Endothelial cell of umbilical vein (primary cell): ENCODE measurements around the gene SLC35A5. TPM values are rescaled to one million over a fixed set of nuclear protein-coding genes. Genes with fewer than 3 reads are reported as not detected.
"Not testable (repeated sequence)": the region's sequence is repeated elsewhere in the genome, so short reads cannot be mapped to it uniquely, and the experiment has no call there.

ENCODE experiments used
- BruUV-seq: library from RNA; stranded (reverse); fragments of 400-500 nt; replicated peaks from 2 replicates; lab custom pipeline; 2021; lab: Mats Ljungman, UMichigan
- CTCF ChIA-PET: fragments of 300-600, 350-600 bp; sonication (Branson Sonifier 250); formaldehyde crosslinking; loops from one replicate; lab custom pipeline; 2021; ENCODE audit warnings: antibody characterized with exemption, inconsistent platforms; lab: Charles Lee
- POLR2A ChIA-PET: fragments of 300-600, 350-600 bp; sonication (Branson Sonifier 250); formaldehyde crosslinking; loops from one replicate; lab custom pipeline; 2021; ENCODE audit warnings: antibody characterized with exemption, inconsistent platforms; lab: Charles Lee
- DNase-seq: peaks from one replicate; pipeline ENCODE4 v3.0.0-alpha.2; 2011; ENCODE audit warnings: low read depth, low spot score
- FAIRE-seq: peaks from 2 replicates; lab custom pipeline; 2011; peaks lifted over from hg19 to GRCh38; lab: Jason Lieb, UNC
- H2AFZ ChIP-seq: 2 replicates; pipeline ENCODE4 v1.6.0; 2012; ENCODE audit warnings: low read depth, low read length, control low read depth, inconsistent platforms
- H3K27ac ChIP-seq: 2 replicates; pipeline ENCODE4 v1.5.1; 2011; ENCODE audit warnings: low read depth, mild to moderate bottlenecking, control low read depth, low read length, moderate library complexity; ENCODE audit not compliant: insufficient read depth
- H3K27me3 ChIP-seq, 2 experiments: 2 replicates each; pipeline versions ENCODE4 v1.6.0 to v1.6.1; 2011; ENCODE audit warnings: low read length in 2 of 2, mixed read lengths in 1 of 2; ENCODE audit not compliant: control insufficient read depth in 2 of 2, insufficient read depth in 2 of 2
- H3K36me3 ChIP-seq, 2 experiments: 2 replicates in 1 of 2; 3 replicates in 1 of 2; pipeline ENCODE4 v1.5.1; 2011; ENCODE audit warnings: low read length in 2 of 2, mild to moderate bottlenecking in 1 of 2, moderate library complexity in 1 of 2; ENCODE audit not compliant: control insufficient read depth in 2 of 2, insufficient read depth in 2 of 2; ENCODE audit errors: extremely low read depth in 1 of 2
- H3K4me1 ChIP-seq: 3 replicates; pipeline ENCODE4 v1.5.1; 2011; ENCODE audit warnings: mild to moderate bottlenecking, low read length; ENCODE audit not compliant: control insufficient read depth, insufficient read depth; ENCODE audit errors: extremely low read depth
- H3K4me2 ChIP-seq: 2 replicates; pipeline ENCODE4 v1.6.1; 2011; ENCODE audit warnings: low read length, control low read depth, mixed read lengths; ENCODE audit not compliant: insufficient read depth
- H3K4me3 ChIP-seq, 3 experiments: fragments of 200-600 bp in 1 of 3; sonication (generic), shearing (Covaris generic) in 1 of 3; replicated peaks in 1 of 3; 2 replicates each; pipeline ENCODE4 v1.5.1; 2011 to 2016; ENCODE audit warnings: control low read depth in 3 of 3, low read length in 3 of 3, mild to moderate bottlenecking in 2 of 3, inconsistent platforms in 1 of 3, low read depth in 1 of 3, moderate library complexity in 1 of 3; ENCODE audit not compliant: insufficient read depth in 1 of 3
- H3K79me2 ChIP-seq: 2 replicates; pipeline ENCODE4 v1.6.0; 2012; ENCODE audit warnings: low read length, inconsistent platforms; ENCODE audit not compliant: control insufficient read depth, insufficient read depth
- H3K9ac ChIP-seq: replicated peaks from 2 replicates; pipeline ENCODE3; 2011; ENCODE audit warnings: low read length, control low read depth; ENCODE audit not compliant: insufficient read depth; ENCODE audit errors: extremely low read depth
- H3K9me1 ChIP-seq: replicated peaks from 3 replicates; pipeline ENCODE4 v1.6.0; 2011; ENCODE audit warnings: mild to moderate bottlenecking, low read length; ENCODE audit not compliant: control insufficient read depth, insufficient read depth; ENCODE audit errors: extremely low read depth
- H3K9me3 ChIP-seq: replicated peaks from 2 replicates; pipeline ENCODE4 v1.5.1; 2012; ENCODE audit warnings: low read length, inconsistent platforms; ENCODE audit not compliant: control insufficient read depth, insufficient read depth
- H4K20me1 ChIP-seq: replicated peaks from 2 replicates; pipeline ENCODE3; 2011; ENCODE audit warnings: mild to moderate bottlenecking, low read length; ENCODE audit not compliant: control insufficient read depth, insufficient read depth; ENCODE audit errors: extremely low read depth
- EZH2 ChIP-seq: IDR thresholded peaks from 2 replicates; pipeline ENCODE4 v1.6.1; 2012; ENCODE audit warnings: borderline replicate concordance, low read depth, mild to moderate bottlenecking, moderate library complexity, low read length, inconsistent platforms; ENCODE audit not compliant: severe bottlenecking
- FOS ChIP-seq: IDR thresholded peaks from 2 replicates; pipeline ENCODE4 v1.6.1; 2011; ENCODE audit warnings: mild to moderate bottlenecking, low read length, moderate library complexity, borderline replicate concordance; ENCODE audit not compliant: insufficient read depth
- GATA2 ChIP-seq: IDR thresholded peaks from 2 replicates; pipeline ENCODE4 v1.7.0; 2011; ENCODE audit warnings: low read depth, mild to moderate bottlenecking, moderate library complexity, mixed read lengths, low read length; ENCODE audit not compliant: insufficient read length, insufficient read depth
- JUN ChIP-seq: IDR thresholded peaks from 2 replicates; pipeline ENCODE4 v1.6.1; 2011; ENCODE audit warnings: borderline replicate concordance, low read depth; ENCODE audit not compliant: insufficient read length, insufficient read depth
- MYC ChIP-seq: IDR thresholded peaks from one replicate; pipeline ENCODE4 v1.6.1; 2011; ENCODE audit warnings: mild to moderate bottlenecking, low read depth, low read length
- POLR2A ChIP-seq: IDR thresholded peaks from 2 replicates; pipeline ENCODE4 v1.6.1; 2012; ENCODE audit warnings: low read depth, mild to moderate bottlenecking, control low read depth, low read length
- POLR2AphosphoS5 ChIP-seq: IDR thresholded peaks from 2 replicates; pipeline ENCODE4 v1.6.1; 2012; ENCODE audit warnings: low read depth, mild to moderate bottlenecking, control low read depth, low read length, moderate library complexity; ENCODE audit not compliant: insufficient read depth
- dilution Hi-C: fragments of 300-500 bp; cut with MboI; formaldehyde crosslinking; loops from one replicate; pipeline ENCODE4 v1.15.0; 2019; ENCODE audit warnings: low sequenced_read_pairs; ENCODE audit not compliant: extremely low pct_ligation_motif_present
- intact Hi-C: fragments of 100-400 bp; cut with micrococcal nuclease; formaldehyde crosslinking; loops from one replicate; pipeline ENCODE4 v1.10.0; 2022
- polyA plus RNA-seq, 4 experiments: library from polyadenylated mRNA; depleted of rRNA in 3 of 4; stranded (reverse) in 3 of 4; unstranded in 1 of 4; fragments of >200 nt; gene quantifications; 2 replicates each; pipeline versions ENCODE4 v1.2.1 to v1.2.3, GENCODE V29; 2011 to 2012; ENCODE audit warnings: missing spikeins in 1 of 4
- total RNA-seq: library from RNA; stranded (reverse); gene quantifications from 2 replicates; pipeline ENCODE4 v1.2.3, GENCODE V29; 2021
- TF ChIP-seq, protein P1 (sequence below): IDR thresholded peaks from 2 replicates; pipeline ENCODE4 v1.6.1; 2011; ENCODE audit not compliant: insufficient read depth, insufficient read length
- TF ChIP-seq, protein P2 (sequence below), 2 donors: IDR thresholded peaks; 1 replicate in 1 of 2; 2 replicates in 1 of 2; pipeline ENCODE4 v1.5.1; 2011; ENCODE audit warnings: low read length in 2 of 2, mild to moderate bottlenecking in 2 of 2, moderate library complexity in 2 of 2, control low read depth in 1 of 2, inconsistent platforms in 1 of 2, low read depth in 1 of 2; ENCODE audit not compliant: insufficient read depth in 1 of 2; ENCODE audit errors: extremely low read depth in 1 of 2

Gene SLC35A5
- total and polyA plus RNA-seq, 2 donors (not counting 3 experiments of a cell fraction or from before 2014, with no cell fraction given) = 25.1 to 40.1 TPM

DNA sequence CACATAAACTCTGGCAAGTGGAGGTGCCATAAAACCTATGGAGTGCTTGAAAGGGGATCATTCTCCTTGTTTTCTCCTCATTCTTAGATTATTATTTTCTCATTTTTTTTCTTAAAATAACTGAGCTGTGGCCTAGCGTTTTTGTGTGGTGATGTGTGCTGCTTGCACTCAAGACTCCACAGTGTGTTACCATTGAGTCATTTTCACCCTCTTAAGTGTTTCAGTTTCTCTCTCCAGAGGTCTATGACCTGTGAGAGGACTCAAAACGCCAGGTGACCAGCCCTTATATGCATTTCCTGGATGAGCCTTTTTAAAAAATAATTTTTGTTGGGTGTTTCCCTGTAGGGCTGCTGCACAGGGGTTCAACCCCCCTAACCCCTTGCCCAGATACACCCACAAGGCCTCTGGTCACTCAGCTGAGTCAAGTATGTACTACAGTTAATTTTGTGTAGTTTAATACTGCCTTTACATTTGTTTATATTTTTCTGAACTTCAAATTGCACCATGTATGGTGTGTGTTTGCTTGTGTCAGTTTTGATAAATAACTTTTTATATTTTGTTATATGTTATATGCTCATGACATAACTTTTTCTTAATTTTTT, 47.2 kb upstream of the SLC35A5 start:
- Histone ChIP-seq H3K27ac (no peak overlapping the region), H3K79me2 (no peaks in the 10 kb centered on the region), H3K27me3 (no peaks in the 10 kb centered on the region), H4K20me1 (no peaks in the 10 kb centered on the region), H3K9ac (no peak overlapping the region), H3K9me1 (no peaks in the 10 kb centered on the region), H2AFZ (no peak overlapping the region), H3K4me2 (no peak overlapping the region), H3K36me3 (no peaks in the 10 kb centered on the region), H3K4me3 (no peak overlapping the region), H3K4me1 (no peaks in the 10 kb centered on the region), H3K9me3 (no peaks in the 10 kb centered on the region)
- no TSS peak for BruUV-seq
- ChIA-PET POLR2A (interaction anchor here (0.6 kb wide), 1 partner anchor 200 kb away, joined by 5 read pairs; no protein-coding TSS in a partner anchor), CTCF (interaction anchor here (0.8 to 1.5 kb wide), 3 partner anchors 10 to 221 kb away, joined by 4 read pairs; partner anchors contain the start of gene SLC9C1)
- DNase-seq = no peak
- dilution Hi-C loops = no loop called here
- TF ChIP-seq, protein P1, sequence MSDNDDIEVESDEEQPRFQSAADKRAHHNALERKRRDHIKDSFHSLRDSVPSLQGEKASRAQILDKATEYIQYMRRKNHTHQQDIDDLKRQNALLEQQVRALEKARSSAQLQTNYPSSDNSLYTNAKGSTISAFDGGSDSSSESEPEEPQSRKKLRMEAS = no peak
- no peak for TF ChIP-seq MYC
- TF ChIP-seq EZH2 = no peak
- no peak for TF ChIP-seq POLR2AphosphoS5
- no peak for TF ChIP-seq JUN
- no peak for TF ChIP-seq POLR2A
- no peak for TF ChIP-seq FOS
- TF ChIP-seq, protein P2, sequence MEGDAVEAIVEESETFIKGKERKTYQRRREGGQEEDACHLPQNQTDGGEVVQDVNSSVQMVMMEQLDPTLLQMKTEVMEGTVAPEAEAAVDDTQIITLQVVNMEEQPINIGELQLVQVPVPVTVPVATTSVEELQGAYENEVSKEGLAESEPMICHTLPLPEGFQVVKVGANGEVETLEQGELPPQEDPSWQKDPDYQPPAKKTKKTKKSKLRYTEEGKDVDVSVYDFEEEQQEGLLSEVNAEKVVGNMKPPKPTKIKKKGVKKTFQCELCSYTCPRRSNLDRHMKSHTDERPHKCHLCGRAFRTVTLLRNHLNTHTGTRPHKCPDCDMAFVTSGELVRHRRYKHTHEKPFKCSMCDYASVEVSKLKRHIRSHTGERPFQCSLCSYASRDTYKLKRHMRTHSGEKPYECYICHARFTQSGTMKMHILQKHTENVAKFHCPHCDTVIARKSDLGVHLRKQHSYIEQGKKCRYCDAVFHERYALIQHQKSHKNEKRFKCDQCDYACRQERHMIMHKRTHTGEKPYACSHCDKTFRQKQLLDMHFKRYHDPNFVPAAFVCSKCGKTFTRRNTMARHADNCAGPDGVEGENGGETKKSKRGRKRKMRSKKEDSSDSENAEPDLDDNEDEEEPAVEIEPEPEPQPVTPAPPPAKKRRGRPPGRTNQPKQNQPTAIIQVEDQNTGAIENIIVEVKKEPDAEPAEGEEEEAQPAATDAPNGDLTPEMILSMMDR (IDR thresholded peaks at IDR 0.05; ENCODE audit: extremely low read depth in 1 of 2, insufficient read depth in 1 of 2, low read depth in 1 of 2, low read length in 2 of 2) = no peak
- TF ChIP-seq GATA2 = no peak
- intact Hi-C loops = no loop called here
- FAIRE-seq = no peak

DNA sequence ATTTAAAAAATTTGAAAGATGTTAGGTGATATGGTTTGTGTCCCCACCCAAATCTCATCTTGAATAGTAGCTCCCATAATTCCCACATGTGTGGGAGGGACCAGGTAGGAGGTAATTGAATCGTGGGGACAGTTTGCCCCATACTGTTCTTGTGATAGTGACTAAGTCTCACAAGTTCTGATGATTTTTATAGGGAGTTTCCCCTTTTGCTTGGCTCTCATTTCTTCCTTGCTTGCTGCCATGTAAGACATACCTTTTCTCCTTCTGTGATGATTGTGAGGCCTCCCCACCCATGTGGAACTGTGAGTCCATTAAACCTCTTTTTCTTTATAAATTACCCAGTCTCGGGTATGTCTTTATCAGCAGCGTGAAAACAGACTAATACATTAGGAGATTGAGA, 42.9 kb upstream of the SLC35A5 start:
- H3K9me1 ChIP-seq, H3K4me3 ChIP-seq, H3K9ac ChIP-seq, BruUV-seq, H3K36me3 ChIP-seq, FAIRE-seq, H3K4me2 ChIP-seq, H4K20me1 ChIP-seq, H3K4me1 ChIP-seq, H3K9me3 ChIP-seq, POLR2A ChIA-PET, H3K27me3 ChIP-seq, H3K27ac ChIP-seq, H3K79me2 ChIP-seq, H2AFZ ChIP-seq, dilution Hi-C loops: not testable (repeated sequence)
- CTCF ChIA-PET = interaction anchor here (1.0 to 4.9 kb wide), 5 partner anchors 23 to 382 kb away, joined by 3 to 72 read pairs (median 7); partner anchors contain the start of genes CD200 and SLC9C1
- intact Hi-C loops = loop anchor here (1.0 to 2.0 kb wide), 6 partner anchors 82 to 407 kb away; no protein-coding TSS in a partner anchor
- peak; percentile 6 for DNase-seq
